HCT116 (cell line): ENCODE measurements around the gene TPM4. TPM values are rescaled to one million over a fixed set of nuclear protein-coding genes. Genes with fewer than 3 reads are reported as not detected.

Experiments used
- ATAC-seq: fragments of 200-7000 bp; cut with Tn5 transposase; 2 replicates; pipeline ENCODE4 v1.9.1; 2020; ENCODE audit warnings: mild to moderate bottlenecking, moderate library complexity
- BruUV-seq: library from RNA; stranded (reverse); fragments of 400-500 nt; replicated peaks from 2 replicates; lab custom pipeline; 2021; lab: Mats Ljungman, UMichigan
- CTCF ChIA-PET: fragments of 300-600 bp; sonication (Branson Sonifier 250); formaldehyde crosslinking; loops from one replicate; lab custom pipeline; 2021; ENCODE audit warnings: antibody characterized with exemption; lab: Charles Lee
- POLR2A ChIA-PET: fragments of 300-600, 350-600 bp; sonication (Branson Sonifier 250); formaldehyde crosslinking; loops from one replicate; lab custom pipeline; 2021; ENCODE audit warnings: antibody characterized with exemption; lab: Charles Lee
- RAD21 ChIA-PET, 2 experiments: fragments of 300-600 bp; sonication (Branson Sonifier 250); formaldehyde crosslinking; loops; one replicate each; lab custom pipeline; 2023; ENCODE audit warnings: low total read pairs in 2 of 2; ENCODE audit not compliant: uncharacterized antibody in 2 of 2, unreplicated experiment in 2 of 2, low non-redundant PET in 1 of 2; lab: Charles Lee
- DNase-seq: peaks from one replicate; pipeline ENCODE4 v3.0.0-alpha.2; 2010; ENCODE audit warnings: low read depth, low spot score
- H2AFZ ChIP-seq: fragments of 200-600 bp; shearing (Covaris generic), sonication (generic); 2 replicates; pipeline ENCODE4 v1.6.1; 2017; ENCODE audit warnings: low read depth, mixed run types, mixed read lengths, antibody characterized with exemption, low read length; ENCODE audit not compliant: poor library complexity, severe bottlenecking
- H3K27ac ChIP-seq: 2 replicates; pipeline ENCODE4 v1.5.1; 2012; ENCODE audit warnings: low read depth, low read length
- H3K27me3 ChIP-seq: fragments of 200-600 bp; sonication (generic); 2 replicates; pipeline ENCODE4 v1.6.1; 2016; ENCODE audit warnings: mixed run types, low read length, mixed read lengths; ENCODE audit not compliant: insufficient read depth
- H3K36me3 ChIP-seq, 2 experiments: fragments of 200-500 bp in 1 of 2; fragments of 200-600 bp in 1 of 2; sonication (Bioruptor generic) in 1 of 2; sonication (generic) in 1 of 2; 2 replicates each; pipeline versions ENCODE4 v1.5.1 to v1.6.1; 2014 to 2016; ENCODE audit warnings: low read length in 2 of 2, inconsistent platforms in 1 of 2, mixed read lengths in 1 of 2, mixed run types in 1 of 2; ENCODE audit not compliant: insufficient read depth in 2 of 2, control insufficient read depth in 1 of 2
- H3K4me1 ChIP-seq, 2 experiments: fragments of 200-600 bp in 1 of 2; sonication (generic) in 1 of 2; 2 replicates each; pipeline versions ENCODE4 v1.5.1 to v1.6.1; 2012 to 2017; ENCODE audit warnings: low read length in 2 of 2, inconsistent platforms in 1 of 2, mild to moderate bottlenecking in 1 of 2, mixed read lengths in 1 of 2, mixed run types in 1 of 2, moderate library complexity in 1 of 2; ENCODE audit not compliant: insufficient read depth in 2 of 2, control insufficient read depth in 1 of 2
- H3K4me2 ChIP-seq: fragments of 200-600 bp; sonication (generic); 2 replicates; pipeline ENCODE4 v1.6.1; 2017; ENCODE audit warnings: mixed run types, low read length, mixed read lengths
- H3K4me3 ChIP-seq, 2 experiments: fragments of 200-600 bp in 1 of 2; sonication (generic) in 1 of 2; replicated peaks in 1 of 2; 2 replicates each; pipeline ENCODE4 v1.5.1; 2011 to 2016; ENCODE audit warnings: low read length in 2 of 2, control low read depth in 1 of 2, low read depth in 1 of 2, mild to moderate bottlenecking in 1 of 2, mixed read lengths in 1 of 2, mixed run types in 1 of 2
- H3K79me2 ChIP-seq: fragments of 200-600 bp; sonication (generic); 2 replicates; pipeline ENCODE4 v1.6.1; 2017; ENCODE audit warnings: mild to moderate bottlenecking, mixed run types, low read length, moderate library complexity, mixed read lengths; ENCODE audit not compliant: insufficient read depth
- H3K9ac ChIP-seq: fragments of 200-600 bp; sonication (generic); 2 replicates; pipeline ENCODE4 v1.6.1; 2016; ENCODE audit warnings: low read length, mixed read lengths
- H3K9me2 ChIP-seq: fragments of 200-600 bp; sonication (generic), shearing (Covaris generic); 2 replicates; pipeline ENCODE4 v1.6.1; 2017; ENCODE audit warnings: mixed run types, mild to moderate bottlenecking, moderate library complexity; ENCODE audit not compliant: insufficient read depth
- H3K9me3 ChIP-seq, 2 experiments: fragments of 200-500 bp in 1 of 2; fragments of 200-600 bp in 1 of 2; sonication (Bioruptor generic) in 1 of 2; sonication (generic) in 1 of 2; 2 replicates each; pipeline ENCODE4 v1.6.1; 2014 to 2017; ENCODE audit warnings: low read length in 2 of 2, mixed read lengths in 2 of 2, inconsistent platforms in 1 of 2, low read depth in 1 of 2, mild to moderate bottlenecking in 1 of 2, mixed run types in 1 of 2, moderate library complexity in 1 of 2; ENCODE audit not compliant: control insufficient read depth in 1 of 2, insufficient read depth in 1 of 2
- H4K20me1 ChIP-seq: fragments of 200-600 bp; sonication (generic), shearing (Covaris generic); 2 replicates; pipeline ENCODE4 v1.6.1; 2017; ENCODE audit warnings: mixed run types, mild to moderate bottlenecking, moderate library complexity; ENCODE audit not compliant: insufficient read depth
- CBX3 ChIP-seq: IDR thresholded peaks from 2 replicates; pipeline ENCODE4 v1.6.1; 2012; ENCODE audit warnings: low read depth
- CEBPB ChIP-seq: IDR thresholded peaks from 2 replicates; pipeline ENCODE4 v1.6.1; 2012; ENCODE audit warnings: low read depth
- EGR1 ChIP-seq: IDR thresholded peaks from 2 replicates; pipeline ENCODE4 v1.6.1; 2012; ENCODE audit warnings: low read depth
- EZH2phosphoT487 ChIP-seq: fragments of 200-600 bp; IDR thresholded peaks from 2 replicates; pipeline ENCODE4 v1.6.1; 2018; ENCODE audit warnings: antibody characterized with exemption, borderline replicate concordance
- JUND ChIP-seq: IDR thresholded peaks from 2 replicates; pipeline ENCODE4 v1.6.1; 2012
- POLR2A ChIP-seq: IDR thresholded peaks from 2 replicates; pipeline ENCODE4 v1.7.0; 2011; ENCODE audit warnings: borderline replicate concordance; ENCODE audit not compliant: insufficient read depth, insufficient read length; ENCODE audit errors: extremely low read depth
- POLR2AphosphoS5 ChIP-seq: IDR thresholded peaks from 2 replicates; pipeline ENCODE4 v1.6.1; 2011; ENCODE audit warnings: mild to moderate bottlenecking, low read depth, low read length, moderate library complexity
- SIN3A ChIP-seq: IDR thresholded peaks from 2 replicates; pipeline ENCODE4 v1.6.1; 2012; ENCODE audit warnings: low read depth
- SP1 ChIP-seq: IDR thresholded peaks from 2 replicates; pipeline ENCODE4 v1.6.1; 2012; ENCODE audit warnings: low read depth
- SRF ChIP-seq: IDR thresholded peaks from 2 replicates; pipeline ENCODE4 v1.6.1; 2012; ENCODE audit warnings: low read depth
- ZFX ChIP-seq: fragments of 450-650 bp; IDR thresholded peaks from 2 replicates; pipeline ENCODE4 v1.6.1; 2017
- ZNF274 ChIP-seq: fragments of 200-500 bp; sonication (Bioruptor generic); IDR thresholded peaks from 2 replicates; pipeline ENCODE4 v1.6.1; 2014; ENCODE audit warnings: mild to moderate bottlenecking, low read depth, low read length, inconsistent platforms
- intact Hi-C: fragments of 100-400 bp; cut with micrococcal nuclease; formaldehyde crosslinking; loops from 2 replicates; pipeline ENCODE4 v1.10.0; 2022
- total RNA-seq: library from RNA; stranded (reverse); gene quantifications from one replicate; pipeline ENCODE4 v1.2.1, GENCODE V29; 2021; ENCODE audit not compliant: unreplicated experiment
- TF ChIP-seq, protein P1 (sequence below): IDR thresholded peaks from 2 replicates; pipeline ENCODE4 v1.6.1; 2012
- TF ChIP-seq, protein P2 (sequence below), 3 experiments: fragments of 200-600 bp in 1 of 3; sonication (generic) in 1 of 3; IDR thresholded peaks in 2 of 3; conservative IDR thresholded peaks in 1 of 3; 2 replicates each; pipeline ENCODE4 v1.5.1; 2012 to 2017; ENCODE audit warnings: low read depth in 2 of 3, low read length in 2 of 3, antibody characterized with exemption in 1 of 3, borderline replicate concordance in 1 of 3, control low read depth in 1 of 3, mild to moderate bottlenecking in 1 of 3, mixed read lengths in 1 of 3, mixed run types in 1 of 3, moderate library complexity in 1 of 3; ENCODE audit not compliant: insufficient read depth in 1 of 3
- TF ChIP-seq, protein P3 (sequence below): IDR thresholded peaks from 2 replicates; pipeline ENCODE4 v1.6.1; 2012; ENCODE audit warnings: low read depth
- TF ChIP-seq, protein P4 (sequence below): IDR thresholded peaks from 2 replicates; pipeline ENCODE4 v1.6.1; 2011; ENCODE audit warnings: mild to moderate bottlenecking, low read length, moderate library complexity; ENCODE audit not compliant: insufficient replicate concordance; ENCODE audit errors: extremely low read depth

TPM4 gene
- total RNA-seq, 1 experiment from 2014 or later: 275 TPM

DNA sequence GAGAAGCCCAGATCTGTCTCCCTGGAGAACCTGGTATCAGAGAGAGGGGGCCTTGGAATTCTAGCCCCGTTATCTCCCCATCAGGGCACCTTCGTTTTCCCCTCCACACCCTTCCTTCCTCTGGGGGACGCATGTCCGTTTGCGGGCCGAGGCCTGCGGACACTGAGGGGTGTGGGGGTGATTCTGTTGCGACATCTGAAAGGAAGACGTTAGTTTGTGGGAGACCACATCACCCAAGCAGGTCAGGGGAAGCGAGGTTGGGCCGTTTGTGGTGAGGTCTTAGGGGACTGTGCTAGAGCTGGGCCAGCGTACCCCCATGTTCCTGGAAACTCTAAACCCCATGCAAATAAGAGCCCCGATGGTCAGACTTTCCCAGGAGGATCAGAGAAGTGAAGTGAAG is 63.5 kb downstream of the TPM4 start:
- Histone ChIP-seq H3K36me3 (no peaks in the 10 kb centered on the region), H3K9me2 (no peaks in the 10 kb centered on the region), H4K20me1 (no peaks in the 10 kb centered on the region), H3K27ac (no peak overlapping the region), H3K9ac (no peak overlapping the region), H3K27me3 (no peaks in the 10 kb centered on the region), H3K79me2 (peaks cover 3% of the 10 kb centered on the region; the same call in 1 of the 2 replicates), H3K4me1 (peaks cover 13 to 27% of the 10 kb centered on the region in 2 experiments), H3K9me3 (no peaks in the 10 kb centered on the region), H3K4me3 (no peak overlapping the region), H3K4me2 (no peak overlapping the region), H2AFZ (no peak overlapping the region)
- no TSS peak for BruUV-seq
- TF ChIP-seq CBX3: no peak
- TF ChIP-seq SIN3A: no peak
- no peak for TF ChIP-seq POLR2AphosphoS5
- TF ChIP-seq ZNF274: no peak
- TF ChIP-seq, protein P1, sequence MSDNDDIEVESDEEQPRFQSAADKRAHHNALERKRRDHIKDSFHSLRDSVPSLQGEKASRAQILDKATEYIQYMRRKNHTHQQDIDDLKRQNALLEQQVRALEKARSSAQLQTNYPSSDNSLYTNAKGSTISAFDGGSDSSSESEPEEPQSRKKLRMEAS: no peak
- TF ChIP-seq POLR2A: no peak
- TF ChIP-seq, protein P2, sequence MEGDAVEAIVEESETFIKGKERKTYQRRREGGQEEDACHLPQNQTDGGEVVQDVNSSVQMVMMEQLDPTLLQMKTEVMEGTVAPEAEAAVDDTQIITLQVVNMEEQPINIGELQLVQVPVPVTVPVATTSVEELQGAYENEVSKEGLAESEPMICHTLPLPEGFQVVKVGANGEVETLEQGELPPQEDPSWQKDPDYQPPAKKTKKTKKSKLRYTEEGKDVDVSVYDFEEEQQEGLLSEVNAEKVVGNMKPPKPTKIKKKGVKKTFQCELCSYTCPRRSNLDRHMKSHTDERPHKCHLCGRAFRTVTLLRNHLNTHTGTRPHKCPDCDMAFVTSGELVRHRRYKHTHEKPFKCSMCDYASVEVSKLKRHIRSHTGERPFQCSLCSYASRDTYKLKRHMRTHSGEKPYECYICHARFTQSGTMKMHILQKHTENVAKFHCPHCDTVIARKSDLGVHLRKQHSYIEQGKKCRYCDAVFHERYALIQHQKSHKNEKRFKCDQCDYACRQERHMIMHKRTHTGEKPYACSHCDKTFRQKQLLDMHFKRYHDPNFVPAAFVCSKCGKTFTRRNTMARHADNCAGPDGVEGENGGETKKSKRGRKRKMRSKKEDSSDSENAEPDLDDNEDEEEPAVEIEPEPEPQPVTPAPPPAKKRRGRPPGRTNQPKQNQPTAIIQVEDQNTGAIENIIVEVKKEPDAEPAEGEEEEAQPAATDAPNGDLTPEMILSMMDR (IDR thresholded peaks at IDR 0.05 in 2 of 3, conservative IDR thresholded peaks at IDR 0.05 in 1 of 3; ENCODE audit: borderline replicate concordance in 1 of 3, insufficient read depth in 1 of 3, low read depth in 2 of 3, low read length in 2 of 3): no peak
- no peak for TF ChIP-seq SRF
- TF ChIP-seq, protein P3, sequence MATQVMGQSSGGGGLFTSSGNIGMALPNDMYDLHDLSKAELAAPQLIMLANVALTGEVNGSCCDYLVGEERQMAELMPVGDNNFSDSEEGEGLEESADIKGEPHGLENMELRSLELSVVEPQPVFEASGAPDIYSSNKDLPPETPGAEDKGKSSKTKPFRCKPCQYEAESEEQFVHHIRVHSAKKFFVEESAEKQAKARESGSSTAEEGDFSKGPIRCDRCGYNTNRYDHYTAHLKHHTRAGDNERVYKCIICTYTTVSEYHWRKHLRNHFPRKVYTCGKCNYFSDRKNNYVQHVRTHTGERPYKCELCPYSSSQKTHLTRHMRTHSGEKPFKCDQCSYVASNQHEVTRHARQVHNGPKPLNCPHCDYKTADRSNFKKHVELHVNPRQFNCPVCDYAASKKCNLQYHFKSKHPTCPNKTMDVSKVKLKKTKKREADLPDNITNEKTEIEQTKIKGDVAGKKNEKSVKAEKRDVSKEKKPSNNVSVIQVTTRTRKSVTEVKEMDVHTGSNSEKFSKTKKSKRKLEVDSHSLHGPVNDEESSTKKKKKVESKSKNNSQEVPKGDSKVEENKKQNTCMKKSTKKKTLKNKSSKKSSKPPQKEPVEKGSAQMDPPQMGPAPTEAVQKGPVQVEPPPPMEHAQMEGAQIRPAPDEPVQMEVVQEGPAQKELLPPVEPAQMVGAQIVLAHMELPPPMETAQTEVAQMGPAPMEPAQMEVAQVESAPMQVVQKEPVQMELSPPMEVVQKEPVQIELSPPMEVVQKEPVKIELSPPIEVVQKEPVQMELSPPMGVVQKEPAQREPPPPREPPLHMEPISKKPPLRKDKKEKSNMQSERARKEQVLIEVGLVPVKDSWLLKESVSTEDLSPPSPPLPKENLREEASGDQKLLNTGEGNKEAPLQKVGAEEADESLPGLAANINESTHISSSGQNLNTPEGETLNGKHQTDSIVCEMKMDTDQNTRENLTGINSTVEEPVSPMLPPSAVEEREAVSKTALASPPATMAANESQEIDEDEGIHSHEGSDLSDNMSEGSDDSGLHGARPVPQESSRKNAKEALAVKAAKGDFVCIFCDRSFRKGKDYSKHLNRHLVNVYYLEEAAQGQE: no peak
- no peak for TF ChIP-seq EGR1
- TF ChIP-seq, protein P4, sequence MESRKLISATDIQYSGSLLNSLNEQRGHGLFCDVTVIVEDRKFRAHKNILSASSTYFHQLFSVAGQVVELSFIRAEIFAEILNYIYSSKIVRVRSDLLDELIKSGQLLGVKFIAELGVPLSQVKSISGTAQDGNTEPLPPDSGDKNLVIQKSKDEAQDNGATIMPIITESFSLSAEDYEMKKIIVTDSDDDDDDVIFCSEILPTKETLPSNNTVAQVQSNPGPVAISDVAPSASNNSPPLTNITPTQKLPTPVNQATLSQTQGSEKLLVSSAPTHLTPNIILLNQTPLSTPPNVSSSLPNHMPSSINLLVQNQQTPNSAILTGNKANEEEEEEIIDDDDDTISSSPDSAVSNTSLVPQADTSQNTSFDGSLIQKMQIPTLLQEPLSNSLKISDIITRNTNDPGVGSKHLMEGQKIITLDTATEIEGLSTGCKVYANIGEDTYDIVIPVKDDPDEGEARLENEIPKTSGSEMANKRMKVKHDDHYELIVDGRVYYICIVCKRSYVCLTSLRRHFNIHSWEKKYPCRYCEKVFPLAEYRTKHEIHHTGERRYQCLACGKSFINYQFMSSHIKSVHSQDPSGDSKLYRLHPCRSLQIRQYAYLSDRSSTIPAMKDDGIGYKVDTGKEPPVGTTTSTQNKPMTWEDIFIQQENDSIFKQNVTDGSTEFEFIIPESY: no peak
- no peak for TF ChIP-seq JUND
- no peak for TF ChIP-seq CEBPB
- no peak for TF ChIP-seq ZFX
- TF ChIP-seq EZH2phosphoT487: no peak
- TF ChIP-seq SP1: no peak
- no peak for DNase-seq
- RAD21 ChIA-PET: no interaction called here
- intact Hi-C loops: no loop called here
- CTCF ChIA-PET: interaction anchor here (1.9 kb wide), 1 partner anchor 45 kb away, joined by 4 read pairs; the partner anchor contains the start of gene FAM32A
- POLR2A ChIA-PET: no interaction called here
- no peak for ATAC-seq
